ENCODE measurements around the gene JMJD8.

DNA sequence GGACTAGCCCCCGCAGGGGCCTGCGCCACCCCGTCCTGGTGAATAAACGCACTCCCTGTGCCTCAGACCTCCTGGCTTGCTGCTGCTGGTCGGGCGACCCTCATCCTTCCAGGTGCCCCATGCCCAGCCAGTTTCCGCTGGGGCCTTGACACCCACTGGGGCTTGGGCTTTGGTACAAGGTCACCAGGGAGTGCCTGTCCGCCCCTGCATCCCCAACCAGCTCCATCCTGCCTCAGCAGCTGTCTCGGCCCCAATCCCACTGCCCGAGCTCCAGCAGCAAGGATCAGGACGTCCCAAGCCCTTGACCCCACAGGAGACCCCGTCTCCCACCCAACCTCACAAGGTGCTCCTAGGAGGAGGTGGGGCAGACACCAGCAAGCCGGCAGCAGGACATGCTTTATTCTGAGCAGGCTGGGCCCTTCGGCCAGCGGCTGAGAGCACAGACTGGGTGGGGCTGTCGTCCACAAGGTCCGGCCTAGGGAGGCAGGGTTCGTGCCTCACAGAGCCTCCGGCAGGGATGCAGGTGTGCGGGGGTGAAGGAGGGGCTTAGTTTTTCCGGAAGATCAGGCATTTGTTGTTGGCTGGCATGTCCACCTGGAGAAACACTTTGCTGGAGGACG is 50.0 kb downstream of the JMJD8 start:
- TF ChIP-seq GABPA (IDR thresholded peaks at IDR 0.05; ENCODE audit: low read depth) (no peak), POLR2AphosphoS5 (IDR thresholded peaks at IDR 0.05; ENCODE audit: low read depth) (no peak)
- TF ChIP-seq, protein P1, sequence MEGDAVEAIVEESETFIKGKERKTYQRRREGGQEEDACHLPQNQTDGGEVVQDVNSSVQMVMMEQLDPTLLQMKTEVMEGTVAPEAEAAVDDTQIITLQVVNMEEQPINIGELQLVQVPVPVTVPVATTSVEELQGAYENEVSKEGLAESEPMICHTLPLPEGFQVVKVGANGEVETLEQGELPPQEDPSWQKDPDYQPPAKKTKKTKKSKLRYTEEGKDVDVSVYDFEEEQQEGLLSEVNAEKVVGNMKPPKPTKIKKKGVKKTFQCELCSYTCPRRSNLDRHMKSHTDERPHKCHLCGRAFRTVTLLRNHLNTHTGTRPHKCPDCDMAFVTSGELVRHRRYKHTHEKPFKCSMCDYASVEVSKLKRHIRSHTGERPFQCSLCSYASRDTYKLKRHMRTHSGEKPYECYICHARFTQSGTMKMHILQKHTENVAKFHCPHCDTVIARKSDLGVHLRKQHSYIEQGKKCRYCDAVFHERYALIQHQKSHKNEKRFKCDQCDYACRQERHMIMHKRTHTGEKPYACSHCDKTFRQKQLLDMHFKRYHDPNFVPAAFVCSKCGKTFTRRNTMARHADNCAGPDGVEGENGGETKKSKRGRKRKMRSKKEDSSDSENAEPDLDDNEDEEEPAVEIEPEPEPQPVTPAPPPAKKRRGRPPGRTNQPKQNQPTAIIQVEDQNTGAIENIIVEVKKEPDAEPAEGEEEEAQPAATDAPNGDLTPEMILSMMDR (IDR thresholded peaks at IDR 0.05; ENCODE audit: insufficient read depth, low read length), result no peak
- TF ChIP-seq, protein P2, sequence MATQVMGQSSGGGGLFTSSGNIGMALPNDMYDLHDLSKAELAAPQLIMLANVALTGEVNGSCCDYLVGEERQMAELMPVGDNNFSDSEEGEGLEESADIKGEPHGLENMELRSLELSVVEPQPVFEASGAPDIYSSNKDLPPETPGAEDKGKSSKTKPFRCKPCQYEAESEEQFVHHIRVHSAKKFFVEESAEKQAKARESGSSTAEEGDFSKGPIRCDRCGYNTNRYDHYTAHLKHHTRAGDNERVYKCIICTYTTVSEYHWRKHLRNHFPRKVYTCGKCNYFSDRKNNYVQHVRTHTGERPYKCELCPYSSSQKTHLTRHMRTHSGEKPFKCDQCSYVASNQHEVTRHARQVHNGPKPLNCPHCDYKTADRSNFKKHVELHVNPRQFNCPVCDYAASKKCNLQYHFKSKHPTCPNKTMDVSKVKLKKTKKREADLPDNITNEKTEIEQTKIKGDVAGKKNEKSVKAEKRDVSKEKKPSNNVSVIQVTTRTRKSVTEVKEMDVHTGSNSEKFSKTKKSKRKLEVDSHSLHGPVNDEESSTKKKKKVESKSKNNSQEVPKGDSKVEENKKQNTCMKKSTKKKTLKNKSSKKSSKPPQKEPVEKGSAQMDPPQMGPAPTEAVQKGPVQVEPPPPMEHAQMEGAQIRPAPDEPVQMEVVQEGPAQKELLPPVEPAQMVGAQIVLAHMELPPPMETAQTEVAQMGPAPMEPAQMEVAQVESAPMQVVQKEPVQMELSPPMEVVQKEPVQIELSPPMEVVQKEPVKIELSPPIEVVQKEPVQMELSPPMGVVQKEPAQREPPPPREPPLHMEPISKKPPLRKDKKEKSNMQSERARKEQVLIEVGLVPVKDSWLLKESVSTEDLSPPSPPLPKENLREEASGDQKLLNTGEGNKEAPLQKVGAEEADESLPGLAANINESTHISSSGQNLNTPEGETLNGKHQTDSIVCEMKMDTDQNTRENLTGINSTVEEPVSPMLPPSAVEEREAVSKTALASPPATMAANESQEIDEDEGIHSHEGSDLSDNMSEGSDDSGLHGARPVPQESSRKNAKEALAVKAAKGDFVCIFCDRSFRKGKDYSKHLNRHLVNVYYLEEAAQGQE (IDR thresholded peaks at IDR 0.05; ENCODE audit: insufficient replicate concordance, low read depth), result no peak
